ENCODE results near the gene EIF2B2.

Gene EIF2B2

GRCh38 chr14:75001261-75001660 is 1.5 kb upstream of the EIF2B2 start:
- DNase-seq: no peak

- no peak for DNase-seq
Observed at GRCh38 chr14:75001899-75002298, 822 bp upstream of the EIF2B2 start.

- no peak for DNase-seq
Observed at GRCh38 chr14:75003250-75004027, 718 bp downstream of the EIF2B2 start.

GRCh38 chr14:75005357-75005756 is 2.6 kb downstream of the EIF2B2 start:
- DNase-seq: no peak

GRCh38 chr14:75009176-75009575 is 6.5 kb downstream of the EIF2B2 start:
- no peak for DNase-seq

DNA sequence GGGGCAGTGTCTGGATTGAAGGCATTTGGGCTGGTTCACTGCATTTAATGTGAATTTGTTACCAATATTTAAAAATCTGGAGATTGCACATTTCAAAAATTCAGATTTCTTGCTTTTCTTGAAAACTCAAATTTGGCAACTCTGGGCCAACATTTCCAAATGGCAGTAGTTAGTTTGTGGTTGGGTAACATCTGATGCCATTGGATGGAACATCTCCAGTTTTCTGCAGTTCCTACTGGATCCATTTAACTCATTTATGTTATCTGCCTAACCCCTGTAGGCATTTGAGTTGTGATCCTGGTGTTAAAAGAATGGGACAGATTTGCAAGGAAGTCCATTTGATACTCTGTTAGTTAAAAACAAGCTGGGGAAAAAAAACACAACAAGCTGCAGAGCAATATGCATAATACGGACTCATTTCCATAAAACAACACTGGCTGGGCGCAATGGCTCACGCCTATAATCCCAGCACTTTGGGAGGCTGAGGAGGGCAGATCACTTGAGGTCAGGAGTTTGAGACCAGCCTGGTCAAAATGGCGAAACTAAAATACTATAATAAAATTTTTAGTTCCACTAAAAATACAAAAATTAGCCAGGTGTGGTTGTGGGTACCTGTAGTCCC is 7.9 kb downstream of the EIF2B2 start:
- DNase-seq: no peak

DNA sequence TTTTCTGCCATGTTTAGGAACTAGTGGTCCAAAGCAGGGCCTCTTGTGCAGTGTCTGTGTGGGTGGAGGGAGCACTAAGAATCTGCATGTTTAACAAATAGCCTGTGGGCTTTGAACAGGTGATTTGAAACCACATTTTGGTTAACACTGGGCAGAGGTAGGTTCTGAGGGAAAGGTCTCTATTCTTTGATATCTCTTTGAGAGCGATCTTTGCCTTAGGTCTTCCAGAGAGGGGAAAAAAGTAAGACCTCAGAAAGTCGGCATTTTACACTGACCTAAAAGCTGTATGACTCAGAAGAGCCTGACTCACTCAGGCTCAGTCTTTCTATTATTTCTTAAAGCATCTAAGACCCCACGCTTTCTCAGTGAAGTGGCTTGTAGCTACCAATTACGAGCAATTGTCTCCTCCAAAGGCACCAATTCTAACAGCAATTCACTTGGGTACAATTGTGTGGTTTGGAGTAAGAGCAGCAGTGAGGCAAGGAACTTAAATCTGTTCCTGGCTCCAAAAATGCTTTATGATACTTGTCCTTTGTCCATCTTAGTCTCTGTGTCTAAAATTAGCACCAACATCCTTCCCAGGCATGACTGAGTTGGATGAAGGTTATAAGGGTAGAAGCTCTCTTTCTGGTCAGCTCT is 8.8 kb downstream of the EIF2B2 start:
- no peak for DNase-seq

DNA sequence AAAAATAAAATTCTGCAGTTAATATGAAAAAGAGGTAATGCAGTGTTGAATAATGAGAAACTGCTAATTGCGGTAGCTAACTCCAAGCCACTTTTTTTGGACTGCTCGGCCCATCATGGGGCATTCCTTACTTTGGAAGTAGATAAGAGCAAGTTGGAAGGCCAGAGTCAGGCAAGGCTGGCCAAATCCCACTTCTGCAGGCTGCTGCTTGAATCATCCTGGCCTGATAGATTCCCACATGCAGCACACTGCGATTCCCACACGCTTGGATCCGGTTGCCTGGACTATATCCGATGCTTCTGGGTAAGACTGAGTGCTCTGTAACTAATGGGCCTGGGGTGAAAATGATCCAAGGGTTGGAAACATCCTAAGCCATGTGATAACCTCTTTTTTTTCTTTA is 10.6 kb downstream of the EIF2B2 start:
- no peak for DNase-seq

- no peak for DNase-seq
Observed at GRCh38 chr14:75015496-75015895, 12.8 kb downstream of the EIF2B2 start.

- no peak for DNase-seq
Observed at GRCh38 chr14:75016815-75017214, 14.1 kb downstream of the EIF2B2 start.

DNA sequence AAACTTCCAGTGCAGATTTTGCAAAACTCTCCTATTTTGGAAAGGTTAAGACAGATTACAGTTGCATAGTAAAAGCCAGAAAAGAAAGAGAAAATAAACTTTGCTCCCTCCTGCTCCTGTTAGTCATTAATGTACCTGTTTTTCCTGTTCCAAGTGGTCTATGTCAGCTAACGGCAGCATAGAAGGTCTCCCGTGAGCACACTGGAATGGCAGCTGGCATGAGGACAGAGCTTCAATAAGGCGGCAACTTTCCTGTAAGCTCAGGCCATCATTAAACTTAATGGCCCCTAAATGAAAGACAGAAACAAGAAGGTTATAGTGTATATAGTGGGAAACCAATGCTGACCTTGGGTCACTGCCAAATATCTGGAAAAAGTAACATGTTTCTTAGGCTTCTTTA is 16.0 kb downstream of the EIF2B2 start:
- no peak for DNase-seq

GRCh38 chr14:75022655-75023054 is 19.9 kb downstream of the EIF2B2 start:
- DNase-seq: no peak

DNA sequence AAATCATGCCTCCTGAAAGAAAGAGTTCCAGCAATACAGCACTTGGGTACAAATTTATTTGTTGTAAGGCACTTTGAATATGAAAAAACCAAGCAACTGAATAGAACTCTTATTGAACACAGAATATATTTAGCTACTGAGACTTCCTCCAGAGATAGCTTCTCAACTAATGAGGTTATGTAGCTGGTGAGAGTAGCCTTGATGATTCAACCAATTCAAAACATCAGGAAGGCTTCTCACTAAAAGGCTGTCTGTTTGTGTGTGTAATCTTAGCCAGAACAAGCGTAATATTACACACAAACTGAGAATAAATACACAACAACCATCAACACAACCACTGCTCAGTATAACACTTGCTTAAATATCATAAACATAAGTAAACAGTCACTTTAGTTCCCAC is 20.4 kb downstream of the EIF2B2 start:
- DNase-seq: no peak

DNA sequence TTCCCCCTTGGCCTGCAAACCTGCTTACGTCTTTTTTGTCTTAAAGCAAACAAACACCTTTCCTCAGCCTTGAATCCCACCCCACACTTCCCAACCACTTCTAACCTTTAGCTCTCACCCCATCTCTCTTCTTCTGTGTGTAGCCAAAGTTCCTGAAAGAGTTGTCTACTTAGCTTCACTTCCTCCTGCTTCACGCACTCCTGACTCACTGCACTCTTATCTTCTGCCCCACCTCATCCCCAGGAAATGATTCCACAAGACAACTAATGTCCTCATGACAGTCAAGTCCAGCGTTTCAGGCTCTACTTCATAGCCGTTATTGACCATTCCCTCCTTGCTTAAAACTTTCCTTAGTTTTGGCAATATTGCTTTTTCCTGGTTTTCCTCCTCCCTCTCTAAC is 22.4 kb downstream of the EIF2B2 start:
- no peak for DNase-seq

DNA sequence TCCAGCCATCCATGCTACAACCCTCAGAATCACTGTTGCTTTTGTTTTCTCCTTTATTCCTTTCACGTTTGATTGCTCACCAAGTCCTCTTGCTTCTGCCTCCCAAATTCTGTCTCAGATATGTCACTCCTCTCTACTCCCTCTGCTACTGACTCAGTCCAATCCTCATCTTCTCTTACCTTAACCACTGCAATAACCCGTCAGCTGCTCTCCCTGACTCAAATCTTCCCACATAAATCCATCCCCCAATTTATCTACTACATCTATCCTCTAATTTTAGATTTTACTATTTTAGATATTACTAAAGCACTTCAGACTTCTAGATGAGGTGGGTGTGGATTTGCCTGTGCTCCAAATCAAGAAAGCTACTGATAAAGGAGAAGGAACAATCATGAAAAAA is 23.2 kb downstream of the EIF2B2 start:
- no peak for DNase-seq

- no peak for DNase-seq
Observed at GRCh38 chr14:75030147-75030546, 27.4 kb downstream of the EIF2B2 start.

- no peak for DNase-seq
Observed at GRCh38 chr14:75032939-75033338, 30.2 kb downstream of the EIF2B2 start.

DNA sequence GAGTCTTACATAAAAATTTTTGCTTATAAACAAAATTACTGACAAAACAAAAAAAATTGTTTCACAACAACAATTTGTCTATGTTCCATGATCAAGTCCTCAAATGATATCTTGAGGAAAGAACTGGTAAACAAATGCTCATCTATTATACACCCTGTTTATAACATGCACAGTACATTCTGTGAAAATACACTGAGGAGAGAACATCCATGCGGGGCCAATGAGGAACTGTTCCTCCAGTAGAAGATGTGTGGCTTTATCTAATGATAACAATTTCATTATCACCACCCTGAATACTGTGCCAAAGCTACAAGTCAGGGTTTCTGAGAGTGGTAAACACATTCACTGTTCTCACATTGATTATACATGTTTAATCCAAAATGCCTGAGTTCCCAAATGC is 37.8 kb downstream of the EIF2B2 start:
- no peak for DNase-seq

GRCh38 chr14:75040959-75041358 is 38.2 kb downstream of the EIF2B2 start:
- DNase-seq: no peak

- no peak for DNase-seq
Observed at GRCh38 chr14:75041613-75042012, 38.9 kb downstream of the EIF2B2 start.

- no peak for DNase-seq
Observed at GRCh38 chr14:75042035-75042434, 39.3 kb downstream of the EIF2B2 start.

DNA sequence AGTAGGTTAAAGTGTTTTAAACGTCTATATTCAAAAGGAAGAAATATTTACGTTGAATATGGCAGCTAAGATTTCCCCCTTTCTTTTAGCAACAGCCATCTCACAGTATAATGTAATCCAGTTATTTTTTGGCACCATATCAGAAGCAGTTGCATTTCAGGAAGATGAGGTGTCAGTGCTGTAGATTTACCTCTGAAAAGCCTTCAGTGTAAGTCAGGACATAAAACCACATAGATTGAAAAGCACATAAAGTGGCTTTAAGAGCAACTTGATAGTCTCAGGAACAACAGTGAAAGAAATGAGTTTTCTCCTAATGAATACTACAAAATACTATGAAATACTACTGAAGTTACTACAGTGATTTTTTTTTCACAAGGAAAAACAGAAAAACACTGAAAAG is 41.6 kb downstream of the EIF2B2 start:
- no peak for DNase-seq

GRCh38 chr14:75044752-75045151 is 42.0 kb downstream of the EIF2B2 start:
- DNase-seq: no peak

GRCh38 chr14:75046275-75046674 is 43.6 kb downstream of the EIF2B2 start:
- DNase-seq: no peak

All from NCI-H2029 (cell line).